GM12865 (cell line): ENCODE data around the gene DNAH3.

Experiments
- DNase-seq: peaks from one replicate; pipeline ENCODE4 v3.0.0; 2010; ENCODE audit warnings: low read depth
- H3K4me3 ChIP-seq: 2 replicates; pipeline ENCODE4 v1.5.1; 2011; ENCODE audit warnings: mild to moderate bottlenecking, low read depth, low read length, control low read depth
- TF ChIP-seq, protein P1 (sequence below): IDR thresholded peaks from 2 replicates; pipeline ENCODE4 v1.5.1; 2011; ENCODE audit warnings: low read length, control low read depth, low read depth, inconsistent platforms; ENCODE audit not compliant: insufficient read depth; ENCODE audit errors: missing control alignments

The DNAH3 gene

DNA sequence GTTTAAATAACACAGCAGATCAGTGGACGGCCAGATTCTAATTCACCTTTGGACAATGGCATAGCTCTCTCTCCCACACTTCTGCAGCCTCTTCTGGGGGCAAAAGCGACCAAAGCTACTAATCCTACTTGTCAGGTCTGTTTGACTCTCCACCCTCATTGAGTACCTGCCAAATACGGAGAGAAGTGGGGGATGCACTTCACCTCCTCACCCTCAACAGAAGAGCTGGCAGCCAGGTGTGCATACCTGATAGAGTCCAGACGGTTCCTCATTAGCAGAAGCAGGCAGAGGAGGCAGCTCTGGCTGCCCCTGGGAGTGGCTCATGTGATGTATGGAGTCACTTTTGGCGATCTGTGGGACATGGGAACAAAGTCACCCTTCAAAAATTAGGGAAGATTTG is 4.9 kb downstream of the DNAH3 start:
- TF ChIP-seq, protein P1, sequence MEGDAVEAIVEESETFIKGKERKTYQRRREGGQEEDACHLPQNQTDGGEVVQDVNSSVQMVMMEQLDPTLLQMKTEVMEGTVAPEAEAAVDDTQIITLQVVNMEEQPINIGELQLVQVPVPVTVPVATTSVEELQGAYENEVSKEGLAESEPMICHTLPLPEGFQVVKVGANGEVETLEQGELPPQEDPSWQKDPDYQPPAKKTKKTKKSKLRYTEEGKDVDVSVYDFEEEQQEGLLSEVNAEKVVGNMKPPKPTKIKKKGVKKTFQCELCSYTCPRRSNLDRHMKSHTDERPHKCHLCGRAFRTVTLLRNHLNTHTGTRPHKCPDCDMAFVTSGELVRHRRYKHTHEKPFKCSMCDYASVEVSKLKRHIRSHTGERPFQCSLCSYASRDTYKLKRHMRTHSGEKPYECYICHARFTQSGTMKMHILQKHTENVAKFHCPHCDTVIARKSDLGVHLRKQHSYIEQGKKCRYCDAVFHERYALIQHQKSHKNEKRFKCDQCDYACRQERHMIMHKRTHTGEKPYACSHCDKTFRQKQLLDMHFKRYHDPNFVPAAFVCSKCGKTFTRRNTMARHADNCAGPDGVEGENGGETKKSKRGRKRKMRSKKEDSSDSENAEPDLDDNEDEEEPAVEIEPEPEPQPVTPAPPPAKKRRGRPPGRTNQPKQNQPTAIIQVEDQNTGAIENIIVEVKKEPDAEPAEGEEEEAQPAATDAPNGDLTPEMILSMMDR, result no peak
- no peak for DNase-seq
- no peak overlapping the region for H3K4me3 ChIP-seq

DNA sequence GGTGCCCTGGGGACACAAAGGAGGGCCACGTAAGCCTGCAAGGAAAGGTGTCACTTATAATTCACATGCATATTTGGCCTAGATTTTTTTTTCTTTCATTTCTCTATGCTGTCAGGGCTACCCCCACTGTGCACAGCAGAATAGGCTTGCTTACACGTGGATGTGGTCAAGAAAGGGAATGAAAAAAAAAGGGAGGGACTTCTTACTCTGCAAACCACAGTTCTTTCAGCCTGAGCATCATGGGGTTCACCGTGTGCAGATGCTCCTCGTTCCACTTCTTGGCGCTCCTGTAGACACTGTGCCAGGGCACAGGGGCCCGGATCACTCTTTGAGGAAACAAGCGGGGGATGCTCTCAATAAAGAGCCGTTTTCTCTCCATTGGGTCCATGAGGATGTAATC is 16.6 kb downstream of the DNAH3 start:
- no peak overlapping the region for H3K4me3 ChIP-seq
- TF ChIP-seq, protein P1, result no peak
- DNase-seq, result no peak

DNA sequence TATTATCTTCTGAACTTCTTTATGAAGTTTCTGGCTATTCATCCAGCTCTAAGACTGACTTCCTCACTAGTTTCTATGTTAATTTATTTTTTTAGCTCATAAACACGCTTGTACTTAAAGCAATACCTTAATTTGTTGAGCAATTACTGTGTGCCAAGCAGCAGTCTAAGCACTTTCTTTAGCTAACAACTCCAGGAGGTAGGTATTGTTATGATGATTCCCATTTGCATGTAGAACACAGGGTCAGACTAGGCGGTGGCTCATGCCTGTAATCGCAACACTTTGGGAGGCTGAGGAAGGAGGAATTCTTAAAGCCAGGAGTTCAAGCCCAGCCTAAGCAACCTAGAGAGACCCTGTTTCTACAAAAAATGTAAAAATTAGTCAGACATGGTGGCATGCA is 19.8 kb downstream of the DNAH3 start:
- TF ChIP-seq, protein P1, result no peak
- no peak overlapping the region for H3K4me3 ChIP-seq
- no peak for DNase-seq

DNA sequence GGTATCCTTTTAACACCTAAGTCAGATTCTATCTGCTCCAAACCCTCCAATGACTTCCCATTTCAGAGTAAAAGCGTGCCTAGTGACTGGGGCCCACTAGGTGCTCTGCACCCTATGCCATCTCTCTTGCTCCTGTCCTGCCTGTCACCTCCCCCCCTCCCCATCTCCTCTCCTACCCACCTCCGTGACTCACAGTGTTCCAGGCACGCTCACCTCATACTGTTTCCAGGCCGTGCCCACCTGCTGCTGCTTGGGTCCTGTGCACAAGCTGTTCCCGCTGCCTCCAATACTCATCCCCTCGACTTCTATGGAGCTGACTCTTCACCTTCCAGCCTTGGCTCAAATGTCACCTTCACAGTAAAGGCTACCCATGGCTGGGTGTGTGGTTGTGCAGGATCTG is 21.7 kb downstream of the DNAH3 start:
- DNase-seq, result no peak
- H3K4me3 ChIP-seq, result no peak overlapping the region
- TF ChIP-seq, protein P1, result no peak

DNA sequence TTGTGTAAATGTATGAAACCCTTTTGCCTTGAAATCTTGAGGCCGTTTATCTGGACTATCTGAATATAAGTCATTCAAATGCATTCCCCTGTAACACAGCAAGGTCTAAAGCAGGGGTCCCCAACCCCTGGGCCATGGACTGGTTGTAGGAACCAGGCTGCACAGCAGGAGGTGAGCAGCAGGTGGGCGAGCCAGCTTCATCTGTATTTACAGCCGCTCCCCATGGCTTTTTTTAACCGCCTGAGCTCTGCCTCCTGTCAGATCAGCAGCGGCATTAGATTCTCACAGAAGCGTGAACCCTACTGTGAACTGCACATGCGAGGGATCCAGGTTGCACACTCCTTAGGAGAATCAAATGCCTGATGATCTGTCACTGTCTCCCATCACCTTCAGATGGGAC is 24.1 kb downstream of the DNAH3 start:
- no peak for DNase-seq
- no peak overlapping the region for H3K4me3 ChIP-seq
- TF ChIP-seq, protein P1, result no peak

DNA sequence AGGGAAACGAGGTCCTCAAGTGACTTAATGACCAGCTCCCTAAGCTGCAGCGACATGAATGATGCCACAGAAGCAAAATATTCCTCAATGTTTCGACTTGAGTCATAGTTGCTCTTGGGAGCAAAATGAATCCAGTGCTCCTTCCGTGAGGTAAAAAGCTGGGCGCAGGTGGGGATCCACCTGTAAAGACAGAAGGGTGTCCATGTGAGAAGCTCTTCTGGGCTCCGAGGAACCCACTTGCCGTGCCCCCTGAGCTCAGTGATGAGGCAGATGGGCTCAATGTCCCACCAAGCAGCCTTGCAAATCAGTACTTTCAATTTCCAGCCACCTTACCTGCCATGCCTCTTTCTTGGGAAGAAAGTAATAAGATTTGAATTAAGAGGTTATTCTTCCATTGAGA is 25.5 kb downstream of the DNAH3 start:
- H3K4me3 ChIP-seq, result no peak overlapping the region
- TF ChIP-seq, protein P1, result no peak
- no peak for DNase-seq

DNA sequence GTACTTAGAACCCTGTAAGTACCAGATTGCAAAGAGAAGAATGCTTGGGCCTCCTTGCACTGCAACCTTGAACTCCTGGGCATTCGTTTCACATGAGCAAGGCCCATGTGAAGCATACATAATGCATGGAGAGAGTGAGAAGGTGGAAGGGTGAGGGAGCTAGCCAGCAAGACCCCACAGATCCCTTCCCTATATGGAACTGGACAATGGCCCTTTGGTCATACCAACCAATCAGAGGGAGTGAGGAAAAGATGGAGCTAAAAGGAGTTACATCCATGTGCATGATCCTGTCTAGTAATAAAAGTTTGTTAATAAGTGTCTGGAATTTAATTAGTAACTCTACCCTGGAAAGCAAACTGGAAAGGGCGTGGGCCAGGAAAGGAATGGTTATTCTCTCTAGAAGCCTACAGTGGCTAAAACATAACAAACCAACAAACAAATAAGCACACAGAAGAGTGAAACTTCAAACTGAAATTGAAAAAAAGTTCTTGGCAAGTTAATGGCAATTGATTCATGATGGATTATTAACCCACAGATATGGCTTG is 29.6 kb downstream of the DNAH3 start:
- TF ChIP-seq, protein P1, result no peak
- no peak overlapping the region for H3K4me3 ChIP-seq
- no peak for DNase-seq
